NK-92 (cell line): ENCODE results near the gene SLC36A3.
"Not testable (repeated sequence)": the region's sequence is repeated elsewhere in the genome, so short reads cannot be mapped to it uniquely, and the experiment has no call there.

Experiments
- DNase-seq: peaks from one replicate; lab custom pipeline; 2025; ENCODE audit not compliant: unreplicated experiment; lab: John Stamatoyannopoulos, UW

Gene SLC36A3

DNA sequence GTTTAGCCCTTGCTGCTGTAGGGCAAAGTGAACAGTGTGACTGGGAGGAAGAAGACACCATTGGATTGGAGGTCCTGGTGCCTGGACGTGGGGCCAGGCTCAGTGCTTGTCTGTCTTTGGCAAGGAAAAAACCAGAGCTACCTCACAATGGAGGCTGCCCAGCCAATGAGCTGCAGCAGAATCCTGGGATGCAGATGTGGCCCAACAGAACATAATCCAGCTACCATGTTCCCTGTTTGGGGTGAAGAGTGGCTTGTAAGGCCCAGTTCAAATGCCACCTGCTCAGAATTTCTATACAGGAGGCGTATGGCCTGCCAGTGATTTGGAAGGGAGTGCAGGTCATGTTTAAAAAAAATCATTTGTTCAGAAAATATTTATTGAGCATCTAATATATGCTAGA is at the start of gene SLC36A3:
SLC36A3 (minus strand) TSS at position 101 of the 400 bp plus-strand sequence. CDS start 412 bp downstream, outside the sequence.
- DNase-seq: no peak

- no peak for DNase-seq
Measured at GRCh38 chr5:151351671-151352070, 48.1 kb upstream of the SLC36A3 start.

DNA sequence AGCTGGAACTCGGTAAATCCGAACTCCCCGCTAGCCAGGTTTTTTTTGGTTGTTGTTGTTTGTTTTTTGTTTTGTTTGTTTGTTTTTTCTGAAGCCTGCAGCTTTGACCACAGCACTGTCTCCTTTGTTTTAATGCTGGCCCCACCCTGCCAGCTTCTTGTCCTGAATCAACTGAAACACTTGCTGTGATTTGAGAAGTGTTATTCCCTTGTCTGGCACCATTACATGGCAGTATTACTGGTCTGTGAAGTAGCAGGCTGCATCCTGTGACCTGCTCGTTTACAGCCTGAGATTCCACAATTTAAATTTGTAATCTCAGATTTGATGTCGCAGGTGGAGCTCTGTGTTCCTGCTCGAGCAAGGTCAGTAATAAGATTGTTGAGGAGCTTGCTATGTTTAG is 45.2 kb upstream of the SLC36A3 start:
- DNase-seq: no peak

DNA sequence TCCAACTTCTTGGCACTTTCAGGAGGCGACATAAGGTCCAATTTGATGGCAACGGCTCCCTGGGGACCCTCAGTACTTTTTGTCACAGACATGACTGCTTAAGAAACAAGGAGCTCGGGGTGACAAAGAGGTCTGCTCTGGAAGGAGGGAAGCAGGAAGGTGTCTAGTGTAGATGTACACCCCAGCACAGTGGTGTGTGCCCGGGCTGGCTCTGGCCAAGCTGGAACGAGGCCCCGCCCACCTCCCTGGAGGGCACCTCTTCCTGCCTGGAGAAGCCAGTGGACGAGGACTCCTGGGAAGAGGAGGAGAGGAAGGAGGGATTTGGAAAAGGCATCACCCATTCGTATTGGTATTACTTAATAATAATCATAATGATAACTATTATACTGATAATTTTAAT is 43.8 kb upstream of the SLC36A3 start, which contains the start of gene SLC36A2:
SLC36A2 (minus strand) TSS at position 191 of the 400 bp plus-strand sequence; CDS start at position 92, 99 bp downstream.
- no peak for DNase-seq

GRCh38 chr5:151345808-151346478 is 42.4 kb upstream of the SLC36A3 start:
- DNase-seq: no peak

DNA sequence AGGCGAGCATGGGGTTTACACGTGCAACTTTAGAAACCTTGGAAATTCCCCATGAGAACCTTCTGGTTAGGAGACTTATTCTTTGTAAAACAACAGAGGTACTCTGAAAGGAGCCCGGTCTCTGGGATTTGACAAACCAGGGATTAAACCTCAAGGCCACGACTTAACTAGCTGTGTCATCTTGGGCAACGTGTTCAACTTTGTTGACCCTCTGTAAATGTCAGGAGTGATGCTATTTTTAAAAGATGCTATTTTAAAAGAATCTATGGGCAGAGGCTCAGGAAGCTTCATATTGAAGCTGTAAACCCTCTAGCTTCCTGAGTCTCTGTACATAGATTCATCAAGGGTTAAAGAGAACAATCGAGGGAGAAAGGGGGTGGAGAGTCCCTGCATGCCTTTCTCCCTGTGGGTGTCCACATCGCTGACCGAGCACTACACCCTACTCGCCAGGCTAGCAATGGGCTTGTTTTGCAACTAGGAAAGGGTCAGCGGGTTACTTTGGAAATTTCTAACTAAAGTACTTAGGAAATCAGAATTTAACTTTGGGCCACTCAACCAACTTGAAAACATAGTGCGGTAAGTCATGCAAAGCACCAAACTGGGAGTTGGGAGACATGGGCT is 41.7 kb upstream of the SLC36A3 start:
- DNase-seq: no peak

DNA sequence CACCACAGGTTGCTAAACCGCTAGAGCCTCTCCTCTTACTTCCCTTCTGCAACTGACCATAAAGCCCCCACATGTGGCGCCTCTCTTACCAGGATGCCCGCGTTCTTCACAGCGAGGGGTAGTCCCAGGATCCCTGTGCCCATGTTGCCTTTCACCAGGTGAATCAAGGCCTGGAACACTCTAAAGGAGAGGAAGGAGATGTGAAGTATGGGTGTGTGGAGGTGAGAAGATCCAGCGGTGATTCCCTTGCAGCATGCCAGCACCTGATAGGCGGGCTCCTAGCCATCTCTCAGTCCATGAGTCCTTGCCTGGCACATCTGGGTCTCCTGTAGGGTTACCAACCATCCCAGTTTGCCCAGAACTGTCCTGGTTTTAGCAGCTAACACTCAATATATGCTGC is 40.5 kb upstream of the SLC36A3 start:
- DNase-seq: no peak

DNA sequence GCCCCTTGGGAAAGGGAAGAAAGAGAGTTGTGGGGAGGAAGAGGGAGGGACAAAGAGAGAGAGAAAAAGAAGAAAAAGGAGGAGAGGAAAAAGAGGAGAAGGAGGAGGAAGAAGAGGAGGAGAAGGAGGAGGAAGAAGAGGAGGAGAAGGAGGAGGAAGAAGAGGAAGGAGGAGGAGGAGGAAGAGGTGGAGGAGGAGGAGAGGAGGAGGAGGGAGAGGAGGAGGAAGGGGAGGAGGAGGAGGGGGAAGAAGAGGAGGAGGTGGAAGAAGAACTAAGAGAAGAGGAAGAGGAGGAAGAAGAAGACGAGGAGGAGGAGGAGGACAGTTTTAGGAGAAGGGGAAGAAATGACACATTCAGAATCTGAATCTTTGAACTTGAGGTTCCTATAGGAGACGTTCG is 36.4 kb upstream of the SLC36A3 start:
- DNase-seq: no peak

DNA sequence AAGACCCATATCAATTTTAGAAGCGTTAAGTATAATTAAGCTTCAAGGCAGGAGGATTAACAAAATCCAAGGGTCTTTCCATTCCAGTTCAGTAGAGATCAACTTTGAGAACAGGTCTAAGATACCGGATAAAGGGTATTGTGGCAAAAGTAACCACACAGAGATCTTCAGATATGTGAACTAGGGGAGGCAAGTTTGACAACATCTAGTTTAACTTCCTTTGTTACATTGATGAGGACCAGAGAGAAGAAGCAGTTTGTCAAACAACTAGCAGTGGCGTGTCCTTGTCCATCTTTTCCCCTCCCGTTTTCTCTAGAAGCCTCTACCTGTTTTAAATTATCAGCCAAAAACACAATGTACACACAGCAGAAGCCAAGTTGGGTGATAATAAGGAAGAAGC is 35.2 kb upstream of the SLC36A3 start:
- no peak for DNase-seq

GRCh38 chr5:151332857-151333256 is 29.3 kb upstream of the SLC36A3 start:
- DNase-seq: no peak

- no peak for DNase-seq
Measured at GRCh38 chr5:151328734-151329133, 25.2 kb upstream of the SLC36A3 start.

DNA sequence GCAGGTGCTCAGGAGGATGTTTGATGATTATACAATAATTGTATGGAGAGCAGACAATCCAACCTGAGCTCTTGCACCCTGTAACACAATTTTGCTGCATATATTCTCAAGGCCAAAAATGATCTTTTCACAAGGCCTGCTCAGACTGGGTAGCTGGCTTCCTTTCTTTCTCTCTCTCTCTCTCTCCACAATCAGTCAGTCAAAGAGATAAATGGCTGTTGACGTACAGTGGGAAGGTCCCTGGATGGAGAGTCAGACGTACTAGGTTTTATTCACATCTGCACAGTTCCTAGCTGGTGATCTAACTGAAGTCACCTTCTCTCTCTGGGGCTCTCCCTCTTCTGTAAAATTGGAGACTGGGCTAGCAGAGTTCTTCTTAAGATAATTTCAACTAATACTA is 24.0 kb upstream of the SLC36A3 start:
- DNase-seq: no peak

- no peak for DNase-seq
Measured at GRCh38 chr5:151326266-151326665, 22.7 kb upstream of the SLC36A3 start.

- no peak for DNase-seq
Measured at GRCh38 chr5:151320481-151320880, 16.9 kb upstream of the SLC36A3 start.

DNA sequence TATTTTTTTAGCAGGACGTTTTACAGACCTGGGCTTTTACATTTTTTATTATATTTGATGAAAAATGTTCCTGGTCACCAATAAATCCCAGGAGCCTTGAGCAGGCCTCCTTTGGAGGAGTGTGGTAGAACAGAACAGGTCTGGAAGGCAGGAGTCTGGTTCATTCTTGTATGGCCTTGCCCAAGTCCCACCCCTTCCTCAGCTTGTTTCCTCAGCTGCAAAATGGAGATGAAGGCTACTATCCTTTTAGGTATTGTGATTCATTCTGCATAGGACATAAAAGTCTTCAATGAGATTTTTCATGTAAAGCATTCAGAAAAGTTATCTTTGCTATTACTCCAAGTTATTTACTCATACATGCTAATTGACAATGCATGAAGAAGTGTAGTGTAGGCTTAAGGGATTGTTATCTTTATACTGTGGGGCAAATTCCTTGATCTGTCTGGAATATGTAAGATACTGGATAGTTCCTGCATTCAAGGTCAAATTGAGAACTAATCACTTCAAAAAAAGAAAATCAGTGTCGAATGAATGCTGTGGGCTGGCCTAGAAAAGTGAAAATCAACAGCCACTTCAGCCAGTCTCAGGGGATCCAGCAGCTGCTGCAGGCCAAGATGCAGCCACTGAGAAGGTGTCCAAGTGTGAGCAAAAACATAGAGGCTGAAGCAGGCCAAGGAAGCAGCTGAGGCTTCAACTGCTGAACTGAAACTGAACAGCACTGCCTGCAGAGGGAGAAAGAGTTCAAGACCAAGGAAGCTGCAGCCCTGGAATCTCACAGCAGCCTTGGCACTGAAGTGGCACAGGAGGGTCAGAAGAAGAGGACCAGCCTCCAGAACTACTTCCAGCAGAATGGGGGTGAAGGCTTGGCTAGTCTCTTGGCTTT is 15.5 kb upstream of the SLC36A3 start:
- no peak for DNase-seq

DNA sequence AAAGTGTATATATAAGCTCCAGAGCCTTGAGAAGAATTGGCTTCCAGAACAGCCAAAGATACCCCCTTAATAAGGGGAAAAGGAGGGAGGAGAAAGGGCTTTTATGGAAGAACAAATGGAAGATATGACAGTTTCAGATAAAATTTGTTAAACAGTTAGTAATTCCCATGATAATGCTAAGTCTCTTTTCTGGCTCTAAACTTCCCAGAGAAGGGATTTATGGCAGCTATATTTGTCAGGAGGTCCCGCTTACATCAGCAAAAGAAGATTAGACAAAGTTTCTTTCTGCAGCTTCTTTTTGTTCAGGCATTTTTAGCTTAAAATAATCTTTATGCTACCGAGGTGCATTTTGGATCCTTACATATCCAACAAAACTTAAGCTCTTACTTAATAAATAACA is 14.3 kb upstream of the SLC36A3 start:
- no peak for DNase-seq

- DNase-seq: no peak
Measured at GRCh38 chr5:151315998-151316597, 12.5 kb upstream of the SLC36A3 start.

DNA sequence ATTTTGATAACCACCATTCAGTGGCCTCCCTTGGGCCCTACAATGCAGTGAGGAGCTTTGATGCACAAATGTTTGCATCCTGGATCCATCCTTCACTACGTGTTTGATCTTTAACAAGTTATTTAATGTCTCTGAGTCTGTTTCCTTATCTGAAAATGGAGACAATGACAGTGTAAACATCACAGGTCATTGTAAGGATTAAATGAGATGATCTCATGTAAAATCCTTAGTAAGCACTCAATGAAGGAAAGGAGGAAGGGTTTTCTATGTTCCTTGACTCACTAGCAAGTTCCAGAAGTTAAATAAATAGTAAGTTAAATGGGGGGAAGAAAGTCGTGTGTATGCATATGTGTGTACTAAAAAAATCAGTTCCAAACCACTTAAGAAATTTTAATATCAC is 9.8 kb upstream of the SLC36A3 start:
- DNase-seq: no peak

GRCh38 chr5:151312756-151313324 is 9.3 kb upstream of the SLC36A3 start:
- DNase-seq: no peak

DNA sequence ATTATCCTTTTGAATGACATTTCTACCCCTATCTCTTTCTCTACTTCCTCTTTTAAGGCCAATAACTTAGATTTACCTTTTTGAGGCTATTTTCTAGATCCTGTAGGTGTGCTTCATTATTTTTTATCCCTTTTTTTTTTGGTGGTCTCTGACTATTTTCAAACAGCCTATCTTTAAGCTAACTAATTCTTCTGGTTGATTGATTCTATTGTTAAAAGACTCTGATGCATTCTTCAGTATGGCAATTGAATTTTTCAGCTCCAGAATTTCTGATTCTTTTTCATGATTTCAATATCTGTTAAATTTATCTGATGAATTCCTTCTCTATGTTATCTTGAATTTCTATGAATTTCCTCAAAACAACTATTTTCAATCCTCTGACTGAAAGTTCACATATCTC is 7.4 kb upstream of the SLC36A3 start:
- no peak for DNase-seq

- DNase-seq: not testable (repeated sequence)
Measured at GRCh38 chr5:151309821-151310220, 6.3 kb upstream of the SLC36A3 start.
